GM23338 (cell line): Measurements from ENCODE around the gene DNAJC4.

Experiments used
- EZH2 ChIP-seq: fragments of 200-600 bp; sonication (generic); IDR thresholded peaks from one replicate; pipeline ENCODE4 v1.8.0; 2017; ENCODE audit warnings: antibody characterized with exemption, mild to moderate bottlenecking, low read depth; ENCODE audit not compliant: unreplicated experiment
- JUNB ChIP-seq: IDR thresholded peaks from one replicate; pipeline ENCODE4 v1.6.1; 2016; ENCODE audit warnings: antibody characterized with exemption; ENCODE audit not compliant: unreplicated experiment
- POLR2AphosphoS5 ChIP-seq: IDR thresholded peaks from 2 replicates; pipeline ENCODE4 v1.6.1; 2016; ENCODE audit warnings: antibody characterized with exemption, low read depth
- TF ChIP-seq, protein P1 (sequence below): IDR thresholded peaks from one replicate; pipeline ENCODE4 v1.6.1; 2018; ENCODE audit warnings: antibody characterized with exemption; ENCODE audit not compliant: unreplicated experiment
- TF ChIP-seq, protein P2 (sequence below), 2 experiments: fragments of 200-600 bp in 1 of 2; sonication (generic) in 1 of 2; conservative IDR thresholded peaks; 2 replicates each; pipeline versions ENCODE4 v1.5.1 to v1.6.1; 2016 to 2017; ENCODE audit warnings: antibody characterized with exemption in 2 of 2, low read depth in 2 of 2, mild to moderate bottlenecking in 2 of 2, moderate library complexity in 1 of 2

DNA sequence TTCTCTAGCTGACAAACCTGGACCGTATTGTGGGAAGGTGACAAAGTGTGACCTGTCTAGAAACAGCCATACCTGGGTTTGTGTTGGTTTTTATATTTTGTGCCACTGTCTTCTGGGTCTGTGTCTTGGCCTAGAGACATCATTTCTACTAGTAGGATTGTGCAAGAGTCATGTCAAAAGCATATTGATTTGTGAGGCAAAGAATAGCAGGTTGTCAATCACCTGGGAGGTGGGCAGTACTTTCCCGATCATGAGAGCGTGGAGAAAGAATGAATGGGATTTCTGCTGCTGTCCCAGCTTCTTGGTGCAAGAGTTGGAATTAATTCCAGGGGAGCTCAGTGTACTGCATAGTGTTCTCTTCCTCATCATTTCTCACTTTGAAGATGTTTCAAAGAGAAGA is 28.8 kb upstream of the DNAJC4 start:
- TF ChIP-seq, protein P1, sequence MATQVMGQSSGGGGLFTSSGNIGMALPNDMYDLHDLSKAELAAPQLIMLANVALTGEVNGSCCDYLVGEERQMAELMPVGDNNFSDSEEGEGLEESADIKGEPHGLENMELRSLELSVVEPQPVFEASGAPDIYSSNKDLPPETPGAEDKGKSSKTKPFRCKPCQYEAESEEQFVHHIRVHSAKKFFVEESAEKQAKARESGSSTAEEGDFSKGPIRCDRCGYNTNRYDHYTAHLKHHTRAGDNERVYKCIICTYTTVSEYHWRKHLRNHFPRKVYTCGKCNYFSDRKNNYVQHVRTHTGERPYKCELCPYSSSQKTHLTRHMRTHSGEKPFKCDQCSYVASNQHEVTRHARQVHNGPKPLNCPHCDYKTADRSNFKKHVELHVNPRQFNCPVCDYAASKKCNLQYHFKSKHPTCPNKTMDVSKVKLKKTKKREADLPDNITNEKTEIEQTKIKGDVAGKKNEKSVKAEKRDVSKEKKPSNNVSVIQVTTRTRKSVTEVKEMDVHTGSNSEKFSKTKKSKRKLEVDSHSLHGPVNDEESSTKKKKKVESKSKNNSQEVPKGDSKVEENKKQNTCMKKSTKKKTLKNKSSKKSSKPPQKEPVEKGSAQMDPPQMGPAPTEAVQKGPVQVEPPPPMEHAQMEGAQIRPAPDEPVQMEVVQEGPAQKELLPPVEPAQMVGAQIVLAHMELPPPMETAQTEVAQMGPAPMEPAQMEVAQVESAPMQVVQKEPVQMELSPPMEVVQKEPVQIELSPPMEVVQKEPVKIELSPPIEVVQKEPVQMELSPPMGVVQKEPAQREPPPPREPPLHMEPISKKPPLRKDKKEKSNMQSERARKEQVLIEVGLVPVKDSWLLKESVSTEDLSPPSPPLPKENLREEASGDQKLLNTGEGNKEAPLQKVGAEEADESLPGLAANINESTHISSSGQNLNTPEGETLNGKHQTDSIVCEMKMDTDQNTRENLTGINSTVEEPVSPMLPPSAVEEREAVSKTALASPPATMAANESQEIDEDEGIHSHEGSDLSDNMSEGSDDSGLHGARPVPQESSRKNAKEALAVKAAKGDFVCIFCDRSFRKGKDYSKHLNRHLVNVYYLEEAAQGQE: no peak
- TF ChIP-seq, protein P2, sequence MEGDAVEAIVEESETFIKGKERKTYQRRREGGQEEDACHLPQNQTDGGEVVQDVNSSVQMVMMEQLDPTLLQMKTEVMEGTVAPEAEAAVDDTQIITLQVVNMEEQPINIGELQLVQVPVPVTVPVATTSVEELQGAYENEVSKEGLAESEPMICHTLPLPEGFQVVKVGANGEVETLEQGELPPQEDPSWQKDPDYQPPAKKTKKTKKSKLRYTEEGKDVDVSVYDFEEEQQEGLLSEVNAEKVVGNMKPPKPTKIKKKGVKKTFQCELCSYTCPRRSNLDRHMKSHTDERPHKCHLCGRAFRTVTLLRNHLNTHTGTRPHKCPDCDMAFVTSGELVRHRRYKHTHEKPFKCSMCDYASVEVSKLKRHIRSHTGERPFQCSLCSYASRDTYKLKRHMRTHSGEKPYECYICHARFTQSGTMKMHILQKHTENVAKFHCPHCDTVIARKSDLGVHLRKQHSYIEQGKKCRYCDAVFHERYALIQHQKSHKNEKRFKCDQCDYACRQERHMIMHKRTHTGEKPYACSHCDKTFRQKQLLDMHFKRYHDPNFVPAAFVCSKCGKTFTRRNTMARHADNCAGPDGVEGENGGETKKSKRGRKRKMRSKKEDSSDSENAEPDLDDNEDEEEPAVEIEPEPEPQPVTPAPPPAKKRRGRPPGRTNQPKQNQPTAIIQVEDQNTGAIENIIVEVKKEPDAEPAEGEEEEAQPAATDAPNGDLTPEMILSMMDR (conservative IDR thresholded peaks at IDR 0.05; ENCODE audit: low read depth in 2 of 2): no peak
- no peak for TF ChIP-seq EZH2
- TF ChIP-seq JUNB: no peak
- no peak for TF ChIP-seq POLR2AphosphoS5
